GM19395 (cell line): ENCODE data around the gene KRTAP10-9.
"Not testable (repeated sequence)": the region's sequence is repeated elsewhere in the genome, so short reads cannot be mapped to it uniquely, and the experiment has no call there.

Experiments used
- ATAC-seq: cut with Tn5 transposase; IDR thresholded peaks from one replicate; pipeline ENCODE4 v1.9.1; 2021; ENCODE audit warnings: mild to moderate bottlenecking, moderate library complexity; ENCODE audit not compliant: unreplicated experiment

Gene KRTAP10-9

DNA sequence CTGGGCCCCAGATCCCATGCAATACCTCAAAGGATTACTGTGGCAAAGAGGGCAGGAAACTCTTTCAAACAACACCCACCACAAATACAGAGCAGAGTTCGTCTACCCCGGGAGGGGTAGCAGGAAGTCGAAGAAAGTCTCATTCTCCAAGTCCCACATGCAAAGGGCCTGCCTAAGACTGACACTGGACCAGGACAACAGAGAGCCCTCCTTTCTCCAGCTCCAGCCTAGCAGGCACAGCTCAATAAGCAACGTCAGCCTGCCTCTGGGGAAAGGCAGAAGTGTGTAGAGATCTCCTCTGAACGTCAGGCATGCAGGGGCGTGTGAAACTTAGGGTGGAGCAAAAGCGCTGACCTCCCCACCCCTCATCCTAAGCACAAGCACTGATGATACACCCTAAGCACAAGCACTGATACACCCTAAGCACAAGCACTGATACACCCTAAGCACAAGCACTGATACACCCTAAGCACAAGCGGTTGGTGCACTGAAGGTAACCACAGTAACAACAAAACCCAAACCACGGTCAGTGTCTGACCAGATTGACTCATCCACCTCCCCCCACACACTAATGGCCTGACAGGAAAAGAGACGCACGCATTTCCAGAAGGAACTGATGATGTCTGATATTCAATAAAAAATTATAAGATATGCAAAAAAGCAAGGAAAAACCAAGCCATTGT is 32.2 kb downstream of the KRTAP10-9 start:
- ATAC-seq: no peak

- not testable (repeated sequence) for ATAC-seq
These were observed 34.7 kb downstream of the KRTAP10-9 start for GRCh38 chr21:44661567-44661966.

DNA sequence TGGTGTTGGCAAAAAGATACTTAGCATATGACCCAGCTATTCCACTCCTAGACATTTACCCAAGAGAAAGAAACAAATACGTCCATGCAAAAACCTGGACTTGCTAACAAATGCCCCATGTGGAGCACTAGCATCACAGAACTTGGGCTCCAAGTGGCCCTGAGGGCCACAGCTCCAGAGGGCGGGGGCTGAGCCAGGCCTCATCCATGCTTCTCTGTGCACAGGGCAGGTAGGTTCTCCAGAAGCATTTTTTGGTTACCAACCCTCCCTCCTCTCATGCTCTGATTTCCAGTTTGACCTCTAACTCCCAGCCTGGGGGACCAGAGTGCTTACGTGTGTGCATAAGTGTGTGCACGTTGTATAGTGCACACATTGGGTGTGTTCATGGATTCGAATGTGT is 37.8 kb downstream of the KRTAP10-9 start:
- no peak for ATAC-seq

DNA sequence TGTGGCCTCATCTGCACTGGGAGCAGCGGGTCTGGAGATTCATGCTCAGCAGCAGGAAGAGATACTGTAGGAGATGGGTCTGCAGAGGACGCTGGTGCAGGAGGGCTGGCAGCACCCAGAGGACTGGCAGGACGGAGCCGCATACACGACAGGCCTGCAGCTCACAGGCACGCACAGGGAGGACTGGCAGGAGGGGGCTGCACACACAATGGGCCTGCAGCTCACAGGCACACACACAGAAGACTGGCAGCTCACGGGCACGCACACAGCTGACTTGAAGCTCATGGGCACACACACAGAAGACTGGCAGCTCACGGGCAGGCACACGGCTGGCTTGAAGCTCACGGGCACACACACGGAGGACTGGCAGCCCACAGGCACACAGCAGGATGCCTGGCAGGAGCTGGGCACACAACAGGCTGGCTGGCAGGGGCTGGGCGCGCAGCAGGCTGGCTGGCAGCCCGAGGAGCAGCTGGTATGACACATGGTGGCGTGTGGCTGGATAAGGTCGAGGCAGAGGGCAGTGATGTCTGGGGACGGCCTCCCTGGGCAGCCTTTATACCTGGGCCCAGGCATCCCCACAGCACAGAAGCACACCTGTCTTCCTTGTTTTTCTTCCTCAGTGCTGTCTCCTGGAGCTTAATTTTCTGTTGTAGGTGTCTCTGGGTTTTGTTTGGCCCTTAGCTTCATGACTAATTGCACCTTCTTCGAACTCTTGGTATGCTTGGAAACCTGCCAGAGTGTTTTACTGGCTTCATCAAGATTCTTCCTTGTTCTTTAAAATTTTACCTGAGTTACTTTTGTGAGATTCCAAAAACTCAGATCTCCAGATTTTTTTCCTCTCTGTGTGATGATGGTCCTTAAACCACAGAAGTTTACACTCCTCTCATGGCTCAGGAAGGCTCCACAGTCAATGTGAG is 39.8 kb downstream of the KRTAP10-9 start, which contains the start of gene KRTAP12-2:
Gene KRTAP12-2 (minus strand): TSS at position 527 of the 920 bp plus-strand sequence. CDS start 41 bp downstream, at position 486.
- no peak for ATAC-seq

- no peak for ATAC-seq
These were observed 40.7 kb downstream of the KRTAP10-9 start for GRCh38 chr21:44667612-44668011.

- no peak for ATAC-seq
These were observed 43.9 kb downstream of the KRTAP10-9 start for GRCh38 chr21:44670642-44671432.

DNA sequence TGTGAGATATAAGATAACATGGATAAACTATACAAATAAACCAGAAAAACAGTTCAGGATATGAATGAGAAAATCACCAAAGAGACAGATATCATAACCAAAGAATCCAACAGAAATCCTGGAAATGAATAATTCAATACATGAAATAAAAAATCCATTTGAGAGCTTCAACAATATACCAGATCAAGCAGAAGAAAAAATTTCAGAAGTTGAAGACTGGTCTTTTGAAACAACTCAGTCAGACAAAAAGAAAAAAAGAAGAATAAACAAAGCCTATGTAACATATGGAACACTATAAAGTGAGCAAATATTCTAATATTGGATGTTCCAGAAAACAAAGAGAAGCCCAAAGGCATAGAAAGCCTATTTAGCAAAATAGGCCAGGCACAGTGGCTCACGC is 45.0 kb downstream of the KRTAP10-9 start:
- no peak for ATAC-seq

DNA sequence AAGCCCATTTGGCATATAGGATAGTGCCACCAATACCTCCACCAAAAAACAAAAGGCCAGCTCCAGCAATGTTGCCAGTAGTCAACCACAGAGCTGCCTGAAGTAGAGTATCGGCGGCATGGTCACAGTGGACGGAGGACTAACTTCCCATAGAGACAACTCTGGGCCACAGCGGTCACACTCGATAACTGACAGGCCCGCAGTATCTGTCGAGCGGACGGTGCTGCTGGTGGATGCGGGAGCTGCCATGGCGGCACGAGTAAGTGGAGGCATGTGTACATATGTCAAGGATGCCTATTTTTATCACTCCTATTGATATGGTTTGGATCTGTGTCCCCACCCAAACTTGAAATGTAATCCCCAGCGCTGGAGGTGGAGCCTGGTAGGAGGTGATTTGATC is 51.0 kb downstream of the KRTAP10-9 start:
- no peak for ATAC-seq
